HG03342 (cell line): Measurements from ENCODE around the gene UQCRC1.
"Not testable (repeated sequence)": the region's sequence is repeated elsewhere in the genome, so short reads cannot be mapped to it uniquely, and the experiment has no call there.

ENCODE experiments used
- ATAC-seq: cut with Tn5 transposase; IDR thresholded peaks from one replicate; pipeline ENCODE4 v1.9.1; 2021; ENCODE audit warnings: mild to moderate bottlenecking, moderate library complexity; ENCODE audit not compliant: unreplicated experiment

UQCRC1 gene

DNA sequence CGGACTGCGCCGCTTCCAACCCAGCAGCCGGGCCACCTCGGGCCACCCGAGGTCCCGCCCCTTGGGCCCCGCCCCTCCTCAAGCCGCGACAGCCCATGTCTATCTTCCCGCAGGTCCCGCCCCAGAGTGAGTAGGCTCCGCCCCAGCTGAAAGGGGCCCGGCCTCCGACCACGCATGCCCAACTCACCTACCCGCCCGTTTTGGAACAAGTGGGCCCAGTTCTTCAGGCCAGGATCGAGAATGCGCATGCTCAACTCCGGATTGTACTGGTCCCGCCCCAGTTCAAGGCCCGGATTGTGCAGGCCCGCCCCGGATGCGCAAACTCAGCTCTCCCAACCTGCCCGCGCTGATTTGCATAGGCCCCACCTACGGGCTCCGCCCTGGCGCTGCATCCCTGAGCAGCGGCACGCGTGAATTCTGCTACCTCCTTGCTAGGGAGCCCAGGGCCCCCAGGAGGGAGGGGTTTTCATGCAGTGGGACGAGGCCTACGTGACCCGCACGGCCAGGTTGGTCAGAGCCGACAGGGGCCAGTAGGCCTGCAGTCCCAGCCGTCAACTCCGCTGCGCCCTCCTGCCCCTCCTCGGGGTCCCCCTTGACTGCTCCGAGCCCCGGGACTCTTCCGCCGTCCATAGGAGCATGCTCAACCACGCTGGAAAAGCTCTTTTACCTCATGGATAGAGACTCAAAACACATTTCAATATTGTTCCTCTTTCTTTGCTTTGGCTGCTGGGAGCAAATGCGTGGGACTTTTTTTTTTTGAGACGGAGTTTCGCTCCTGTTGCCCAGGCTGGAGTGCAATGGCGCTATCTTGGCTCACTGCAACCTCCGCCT lies 52.4 kb downstream of the UQCRC1 start, which contains the start of gene PFKFB4:
Gene PFKFB4 (minus strand): TSS at position 8 of the 831 bp plus-strand sequence. CDS start 26 bp downstream, outside the sequence.
- ATAC-seq, result peak; percentile 80

- ATAC-seq, result no peak
Measured at GRCh38 chr3:48555949-48556795, 53.3 kb downstream of the UQCRC1 start.

DNA sequence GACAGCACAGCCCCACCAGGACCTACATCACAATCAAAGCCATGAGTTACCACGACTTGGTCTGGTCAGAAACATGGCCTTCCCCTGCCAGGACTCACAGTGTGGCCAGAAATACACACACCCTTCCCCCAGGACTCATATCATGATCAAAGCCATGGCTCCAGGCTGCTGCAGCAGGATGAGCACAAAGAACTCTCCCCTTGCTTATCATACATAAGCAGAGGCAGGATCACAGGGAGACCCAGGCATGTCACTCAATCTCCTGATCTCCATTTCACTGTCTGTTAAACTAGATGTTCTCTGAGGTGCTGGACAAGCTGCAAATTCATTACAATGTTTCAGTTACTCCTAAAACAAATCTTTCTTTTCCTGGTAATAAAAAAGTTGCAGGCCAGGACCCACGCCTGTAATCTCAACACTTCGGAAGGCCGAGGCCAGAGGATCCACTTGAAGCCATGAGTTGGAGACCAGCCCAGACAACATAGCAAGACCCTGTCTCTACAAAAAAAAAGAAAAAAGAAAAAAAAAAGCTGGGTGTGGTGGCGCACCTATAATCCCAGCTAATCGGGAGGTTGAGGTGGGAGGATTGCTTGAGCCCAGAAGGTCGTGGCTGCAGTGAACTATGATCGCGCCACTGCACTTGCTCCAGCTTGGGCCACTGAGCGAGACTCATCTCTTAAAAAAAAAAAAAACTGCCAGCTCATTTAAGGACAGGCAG lies 54.1 kb downstream of the UQCRC1 start:
- ATAC-seq, result no peak

- ATAC-seq, result no peak
Measured at GRCh38 chr3:48553886-48554845, 55.3 kb downstream of the UQCRC1 start.

DNA sequence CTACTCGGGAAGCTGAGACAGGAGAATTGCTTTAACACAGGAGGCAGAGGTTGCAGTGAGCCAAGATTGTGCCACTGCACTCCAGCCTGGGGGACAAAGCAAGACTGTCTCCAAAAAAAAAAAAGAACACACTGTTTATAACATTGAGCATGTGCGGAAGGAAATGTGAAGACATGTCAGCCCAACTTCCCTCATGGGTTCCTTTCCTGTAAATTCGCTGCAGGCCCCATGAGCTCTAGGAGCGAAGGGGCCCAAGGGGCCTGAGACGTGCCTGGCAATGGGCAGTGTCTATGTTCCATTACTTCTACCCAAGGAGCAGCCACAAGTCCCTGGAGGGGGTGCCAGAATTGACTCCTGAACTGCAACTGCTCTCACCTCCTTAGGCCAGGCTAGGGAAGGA lies 56.1 kb downstream of the UQCRC1 start:
- no peak for ATAC-seq

DNA sequence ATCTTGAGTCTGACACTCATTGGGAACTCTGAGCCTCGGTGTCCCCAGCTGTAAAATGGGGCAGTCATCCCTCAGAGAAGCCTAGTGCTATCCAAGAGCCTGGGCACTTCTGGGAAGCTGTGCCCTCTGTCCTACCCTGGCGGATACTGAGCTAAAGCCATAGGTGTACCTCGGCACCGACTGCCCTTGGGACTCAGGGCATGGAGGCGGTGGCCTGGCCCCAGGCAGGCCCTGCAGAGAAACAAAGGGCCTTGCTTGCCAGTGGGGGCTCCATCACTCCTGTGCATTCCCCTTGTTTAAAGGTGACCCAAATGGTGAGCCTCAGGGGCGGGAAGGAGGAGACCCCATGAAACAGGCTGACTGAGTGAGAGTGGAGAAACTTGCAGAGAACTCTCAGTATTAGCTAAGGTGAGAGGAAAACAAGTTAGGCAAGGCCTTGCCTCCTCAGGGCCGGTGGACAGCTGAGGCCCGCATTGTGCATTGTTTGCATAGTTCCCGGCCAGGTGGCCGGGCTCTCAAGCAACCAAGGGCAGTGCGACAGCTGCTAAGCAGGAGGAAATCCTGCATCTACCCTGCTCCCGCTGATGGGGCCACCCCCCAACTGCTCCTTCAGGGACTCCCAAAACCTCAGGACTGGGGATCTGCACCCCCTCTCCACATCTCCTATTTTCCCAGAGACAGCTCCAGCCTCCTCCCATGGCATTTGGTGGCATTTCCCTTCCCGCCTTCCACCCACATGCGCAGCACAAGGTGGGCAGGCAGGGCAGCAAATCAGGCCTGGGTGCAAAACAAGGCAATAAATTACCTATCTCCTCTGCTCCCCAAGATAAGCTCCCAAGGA lies 57.1 kb downstream of the UQCRC1 start:
- no peak for ATAC-seq

- ATAC-seq, result not testable (repeated sequence)
Measured at GRCh38 chr3:48551651-48552050, 57.8 kb downstream of the UQCRC1 start.
